Rectal smooth muscle tissue (tissue), 1 donor: Measurements from ENCODE around the gene TMEM217.

Experiments used
- H3K27ac ChIP-seq: one replicate; pipeline ENCODE4 v1.7.0; 2013; ENCODE audit warnings: low read depth, low read length, inconsistent platforms
- H3K27me3 ChIP-seq: one replicate; pipeline ENCODE4 v1.7.0; 2013; ENCODE audit warnings: low read length; ENCODE audit not compliant: control insufficient read depth, insufficient read depth
- H3K36me3 ChIP-seq: one replicate; pipeline ENCODE4 v1.7.0; 2013; ENCODE audit warnings: low read length; ENCODE audit not compliant: control insufficient read depth, insufficient read depth
- H3K4me1 ChIP-seq: one replicate; pipeline ENCODE4 v1.7.0; 2013; ENCODE audit warnings: low read length; ENCODE audit not compliant: control insufficient read depth, insufficient read depth
- H3K4me3 ChIP-seq: one replicate; pipeline ENCODE4 v1.7.0; 2013; ENCODE audit warnings: low read length
- H3K9ac ChIP-seq: one replicate; pipeline ENCODE4 v1.7.0; 2013; ENCODE audit warnings: low read length

The TMEM217 gene

DNA sequence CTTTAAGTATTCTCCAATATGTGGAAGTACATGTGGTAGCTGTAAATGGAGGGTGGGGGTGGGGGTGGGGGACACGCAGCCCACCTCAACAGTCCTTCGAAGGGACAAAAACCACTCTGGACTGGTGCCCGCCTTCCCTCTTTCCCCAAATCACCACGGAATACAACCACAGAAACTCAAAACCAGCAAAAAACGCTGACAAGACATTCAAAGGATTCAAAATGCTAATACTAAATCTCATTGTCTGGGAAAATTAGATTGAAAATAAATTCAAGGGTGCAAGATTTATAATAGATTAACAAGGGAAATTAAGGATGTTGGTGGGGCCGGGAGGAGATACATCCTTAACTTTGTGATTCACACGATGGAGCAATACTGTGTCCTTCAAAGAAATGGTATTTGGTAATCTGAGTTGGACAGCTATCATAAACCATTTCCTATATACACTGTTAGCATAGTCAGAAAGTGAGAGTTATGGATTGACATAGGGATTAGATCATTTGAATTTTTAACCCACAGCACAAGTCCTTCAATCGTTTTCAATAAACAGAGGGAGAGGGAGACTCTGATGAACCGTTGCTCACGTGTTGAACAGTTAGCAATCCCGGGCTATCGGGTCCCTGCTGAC lies 1.1 kb downstream of the TMEM217 start:
- Histone ChIP-seq H3K36me3 (no peaks in the 10 kb centered on the region), H3K9ac (no peak overlapping the region), H3K27me3 (peaks cover 2% of the 10 kb centered on the region), H3K4me1 (peaks cover 9% of the 10 kb centered on the region), H3K27ac (no peak overlapping the region), H3K4me3 (peak overlapping the region; percentile 89)

DNA sequence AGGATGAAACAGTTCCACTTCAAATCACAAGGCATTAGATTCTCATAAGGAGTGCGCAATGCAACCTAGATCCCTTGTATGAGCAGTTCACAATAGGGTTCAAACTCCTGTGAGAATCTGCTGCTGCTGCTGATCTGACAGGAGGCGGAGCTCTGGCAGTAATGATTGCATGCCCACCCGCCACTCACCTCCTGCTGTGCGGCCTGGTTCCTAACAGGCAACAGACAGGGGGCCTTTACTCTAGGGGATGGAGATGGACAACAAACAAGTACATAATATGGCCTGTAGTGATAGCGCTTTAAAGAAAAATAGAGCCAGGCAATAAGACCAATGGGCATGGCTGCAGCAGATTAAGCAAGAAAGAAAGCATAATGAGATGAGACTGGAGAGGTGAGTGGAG lies 3.1 kb downstream of the TMEM217 start:
- no peak overlapping the region for H3K27ac ChIP-seq
- H3K36me3 ChIP-seq = no peaks in the 10 kb centered on the region
- H3K4me1 ChIP-seq = peaks cover 9% of the 10 kb centered on the region
- peaks cover 2% of the 10 kb centered on the region for H3K27me3 ChIP-seq
- no peak overlapping the region for H3K9ac ChIP-seq
- H3K4me3 ChIP-seq = no peak overlapping the region

DNA sequence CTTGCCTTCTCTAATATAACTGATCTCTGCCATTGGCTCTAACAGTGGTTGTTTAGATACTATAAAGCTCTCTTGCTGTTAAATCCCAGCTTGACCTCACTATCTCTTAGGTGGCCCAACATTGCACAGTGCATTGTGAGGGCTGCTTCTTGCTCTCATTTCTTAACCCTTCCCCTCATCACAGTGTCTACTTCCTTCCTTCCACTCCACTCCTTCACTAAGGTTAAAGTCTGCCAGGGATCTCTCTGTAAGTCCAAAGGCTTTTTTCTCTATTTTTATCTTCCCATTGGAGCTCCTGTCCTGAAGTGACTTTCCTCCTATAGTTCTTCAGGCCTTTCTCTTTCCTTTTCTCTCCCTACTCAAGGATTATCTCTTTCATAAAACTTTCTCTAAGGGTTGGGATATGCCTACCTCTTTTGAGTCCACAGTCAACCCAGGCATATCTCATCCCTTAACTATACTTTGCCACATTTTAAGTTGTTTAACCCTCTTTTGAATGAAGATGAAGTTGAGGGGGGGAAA lies 4.4 kb downstream of the TMEM217 start:
- H3K27ac ChIP-seq = no peak overlapping the region
- H3K9ac ChIP-seq = no peak overlapping the region
- H3K4me1 ChIP-seq = peaks cover 8% of the 10 kb centered on the region
- H3K27me3 ChIP-seq = peaks cover 2% of the 10 kb centered on the region
- H3K36me3 ChIP-seq = no peaks in the 10 kb centered on the region
- no peak overlapping the region for H3K4me3 ChIP-seq

DNA sequence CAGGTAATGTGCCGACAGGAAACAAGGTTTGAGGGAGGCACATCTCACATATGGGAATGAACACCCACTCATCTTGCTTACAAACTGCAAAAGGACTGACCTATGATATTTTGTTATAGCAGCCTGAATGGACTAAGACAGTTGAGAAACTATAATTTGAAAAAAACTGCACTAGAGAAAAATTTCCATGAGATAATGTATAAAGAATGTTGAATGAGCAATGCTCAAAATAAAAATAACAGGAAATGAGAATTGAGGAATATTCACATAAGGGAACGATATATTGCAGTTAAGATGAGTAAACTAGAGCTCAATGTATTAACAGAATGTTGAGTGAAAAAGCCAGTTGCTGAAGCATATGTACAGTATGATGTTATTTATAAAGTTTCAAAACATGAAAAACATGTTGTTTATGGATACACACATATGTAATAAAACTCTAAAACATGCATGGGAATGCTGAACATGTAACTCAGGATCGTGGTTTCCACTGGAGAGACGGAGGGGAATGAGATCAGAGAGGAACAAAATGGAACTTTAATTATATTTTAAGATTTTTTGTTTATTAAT lies 6.6 kb downstream of the TMEM217 start:
- Histone ChIP-seq H3K4me1 (no peaks in the 10 kb centered on the region), H3K36me3 (no peaks in the 10 kb centered on the region), H3K27ac (no peak overlapping the region), H3K27me3 (peaks cover 2% of the 10 kb centered on the region), H3K4me3 (no peak overlapping the region), H3K9ac (no peak overlapping the region)

DNA sequence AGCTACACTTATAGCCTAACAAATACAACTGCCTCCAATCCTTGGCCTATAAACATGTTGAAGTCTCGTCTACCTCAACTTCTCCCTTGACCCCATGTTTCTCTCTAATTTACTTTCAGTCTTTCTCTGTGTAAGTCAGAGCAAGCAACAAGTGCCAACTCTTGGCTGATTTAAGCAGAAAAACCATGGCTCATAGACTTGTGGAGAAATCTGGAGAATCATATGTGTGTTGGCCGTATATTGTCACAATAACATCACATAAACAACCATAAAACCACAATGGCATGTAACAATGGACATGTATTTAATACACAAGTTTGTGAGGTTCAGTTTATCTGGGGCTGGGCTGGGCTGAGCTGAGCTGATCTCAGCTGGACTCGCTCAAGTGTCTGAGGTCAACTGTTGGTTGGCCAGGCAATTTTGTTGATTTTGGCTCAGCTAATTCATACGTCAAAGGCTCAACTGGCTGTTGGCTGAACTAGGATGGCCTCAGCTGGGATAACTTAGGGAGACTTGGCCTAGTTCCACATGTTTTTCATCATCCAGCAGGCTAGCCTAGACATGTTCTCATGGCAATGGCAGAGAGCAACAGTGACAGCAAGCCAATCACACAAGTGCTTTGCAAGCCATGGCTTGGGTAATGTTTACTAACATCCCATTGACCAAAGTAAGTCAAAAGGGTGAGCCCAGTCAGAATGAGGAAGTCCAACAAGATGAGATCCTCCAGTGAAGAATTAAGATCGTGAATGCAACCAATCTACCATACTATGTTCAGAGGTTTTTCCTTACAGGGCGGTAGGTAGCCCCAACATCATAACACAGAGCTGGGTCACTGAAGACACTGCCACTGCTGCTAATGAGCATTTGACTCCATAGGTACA lies 13.3 kb downstream of the TMEM217 start:
- Histone ChIP-seq H3K27me3 (no peaks in the 10 kb centered on the region), H3K36me3 (no peaks in the 10 kb centered on the region), H3K4me1 (peaks cover 15% of the 10 kb centered on the region), H3K9ac (no peak overlapping the region), H3K4me3 (no peak overlapping the region), H3K27ac (peak overlapping the region; percentile 72)

DNA sequence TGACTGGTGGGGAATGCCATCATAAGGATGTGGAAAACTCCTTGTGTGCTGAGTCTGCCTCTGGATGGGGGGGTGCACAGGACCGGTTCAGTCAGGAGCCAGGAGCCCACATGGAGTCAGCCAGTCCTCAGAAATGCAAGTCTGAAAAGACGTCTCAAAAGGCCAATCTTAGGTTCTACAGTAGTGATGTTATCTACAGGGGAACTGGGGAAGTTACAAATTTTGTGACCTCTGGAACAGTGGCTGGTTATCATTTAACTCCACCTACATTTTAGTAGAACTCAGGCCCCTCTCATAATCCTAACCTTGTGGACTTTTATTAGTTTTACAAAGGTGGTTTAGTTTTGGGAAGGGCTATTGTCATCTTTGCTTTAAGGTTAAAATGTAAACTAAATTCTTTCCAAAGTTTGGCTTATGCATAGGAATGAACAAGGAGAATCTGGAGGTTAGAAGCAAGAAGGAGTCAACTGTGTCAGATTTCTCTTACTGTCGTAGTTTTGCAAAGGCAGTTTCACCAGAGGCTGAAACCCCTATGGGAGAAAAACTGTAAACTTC lies 14.1 kb downstream of the TMEM217 start:
- peaks cover 15% of the 10 kb centered on the region for H3K4me1 ChIP-seq
- H3K27ac ChIP-seq = peak overlapping the region; percentile 72
- H3K4me3 ChIP-seq = no peak overlapping the region
- no peak overlapping the region for H3K9ac ChIP-seq
- no peaks in the 10 kb centered on the region for H3K27me3 ChIP-seq
- H3K36me3 ChIP-seq = no peaks in the 10 kb centered on the region

DNA sequence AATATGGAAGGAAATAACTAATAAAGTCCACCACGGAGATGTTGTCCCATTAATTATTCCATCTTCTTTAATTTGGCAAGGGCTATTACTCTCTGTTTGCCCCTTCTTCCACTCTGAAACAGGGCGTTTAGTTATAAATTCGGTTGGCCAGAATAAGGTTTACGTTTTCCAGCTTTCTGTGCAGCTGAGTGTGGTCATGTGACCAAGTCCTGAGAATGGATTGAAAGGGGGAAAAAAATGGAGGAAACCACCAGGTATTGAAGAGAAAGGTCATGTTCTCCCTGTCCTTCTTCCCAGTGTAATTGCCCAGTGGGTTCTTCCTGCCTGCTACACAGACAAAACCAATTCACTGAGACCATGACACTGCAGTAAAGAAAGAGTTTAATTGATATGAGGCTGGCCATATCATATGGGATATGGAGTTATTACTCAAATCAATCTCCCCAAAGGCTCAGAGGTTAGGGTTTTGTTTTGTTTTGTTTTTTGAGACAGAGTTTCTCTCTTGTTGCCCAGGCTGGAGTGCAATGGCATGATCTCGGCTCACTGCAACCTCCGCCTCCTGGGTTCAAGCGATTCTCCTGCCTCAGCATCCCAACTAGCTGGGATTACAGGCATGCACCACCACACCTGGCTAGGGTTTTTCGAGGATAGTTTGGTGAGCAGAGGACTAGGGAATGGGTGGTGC lies 14.7 kb downstream of the TMEM217 start:
- H3K9ac ChIP-seq = no peak overlapping the region
- H3K27me3 ChIP-seq = no peaks in the 10 kb centered on the region
- no peaks in the 10 kb centered on the region for H3K36me3 ChIP-seq
- peaks cover 15% of the 10 kb centered on the region for H3K4me1 ChIP-seq
- no peak overlapping the region for H3K4me3 ChIP-seq
- peak overlapping the region; percentile 60 for H3K27ac ChIP-seq

DNA sequence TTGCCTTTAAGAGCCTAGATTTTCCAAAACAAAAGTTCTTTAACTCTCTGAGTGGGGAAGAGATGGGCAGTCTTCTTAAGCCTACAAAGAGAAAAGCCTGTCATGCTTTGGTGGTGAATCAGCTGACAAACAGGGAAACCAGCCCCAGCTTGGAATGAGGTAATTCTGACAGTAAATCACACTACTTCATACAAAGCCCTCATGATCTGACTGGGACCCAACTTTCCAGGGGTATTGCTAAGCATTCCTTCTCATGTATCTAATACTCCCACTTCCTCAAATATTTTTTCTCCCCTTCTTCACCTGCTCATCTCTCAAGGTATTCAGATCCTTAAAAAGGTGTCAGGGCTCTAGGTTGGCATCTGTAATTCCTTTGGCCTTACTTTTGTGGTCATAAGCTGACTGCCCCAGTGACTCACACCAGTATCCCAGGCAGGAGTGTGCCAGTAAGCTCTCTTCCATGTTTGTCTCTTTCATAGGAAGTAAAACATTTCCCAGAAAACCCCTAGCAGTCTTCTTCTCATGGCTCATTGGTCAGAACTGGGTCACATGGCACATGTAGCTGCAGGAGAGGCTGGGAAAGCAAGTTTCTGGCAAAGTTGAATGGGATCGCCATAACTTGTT lies 15.4 kb downstream of the TMEM217 start:
- no peak overlapping the region for H3K9ac ChIP-seq
- peaks cover 15% of the 10 kb centered on the region for H3K4me1 ChIP-seq
- peak overlapping the region; percentile 60 for H3K27ac ChIP-seq
- no peak overlapping the region for H3K4me3 ChIP-seq
- H3K27me3 ChIP-seq = no peaks in the 10 kb centered on the region
- H3K36me3 ChIP-seq = no peaks in the 10 kb centered on the region

DNA sequence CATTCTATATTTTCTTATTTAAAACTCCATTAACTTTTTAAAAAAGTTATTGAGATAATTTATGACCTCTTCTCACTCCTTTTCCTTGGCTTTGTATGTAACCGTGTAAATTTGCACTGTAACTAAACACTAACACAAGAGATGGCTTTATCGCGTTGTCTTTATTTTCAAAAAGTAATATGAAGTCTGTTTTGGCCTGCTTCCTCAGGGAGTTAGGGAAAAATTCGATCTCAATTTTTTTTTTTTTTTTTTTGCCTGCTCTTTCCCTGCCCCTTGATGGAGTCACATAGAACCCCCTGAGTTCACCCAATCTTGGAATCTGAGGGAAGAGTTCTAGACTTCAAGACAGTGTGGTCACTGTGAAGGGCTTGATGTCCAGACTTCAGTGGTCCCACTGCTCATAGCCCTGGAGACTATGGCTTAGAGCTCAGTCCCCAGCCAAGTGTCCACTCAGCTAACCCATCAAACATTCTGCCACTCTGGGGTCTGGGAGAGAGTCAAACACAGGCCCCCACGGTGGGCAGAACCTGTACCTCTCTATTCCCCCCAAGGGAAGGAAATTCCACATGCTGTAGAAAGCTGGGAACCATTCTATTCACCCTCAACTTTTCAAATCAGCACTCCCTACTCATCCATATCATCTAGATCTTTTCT lies 16.0 kb downstream of the TMEM217 start:
- Histone ChIP-seq H3K4me3 (no peak overlapping the region), H3K36me3 (no peaks in the 10 kb centered on the region), H3K27me3 (no peaks in the 10 kb centered on the region), H3K9ac (no peak overlapping the region), H3K4me1 (peaks cover 15% of the 10 kb centered on the region), H3K27ac (peak overlapping the region; percentile 60)

DNA sequence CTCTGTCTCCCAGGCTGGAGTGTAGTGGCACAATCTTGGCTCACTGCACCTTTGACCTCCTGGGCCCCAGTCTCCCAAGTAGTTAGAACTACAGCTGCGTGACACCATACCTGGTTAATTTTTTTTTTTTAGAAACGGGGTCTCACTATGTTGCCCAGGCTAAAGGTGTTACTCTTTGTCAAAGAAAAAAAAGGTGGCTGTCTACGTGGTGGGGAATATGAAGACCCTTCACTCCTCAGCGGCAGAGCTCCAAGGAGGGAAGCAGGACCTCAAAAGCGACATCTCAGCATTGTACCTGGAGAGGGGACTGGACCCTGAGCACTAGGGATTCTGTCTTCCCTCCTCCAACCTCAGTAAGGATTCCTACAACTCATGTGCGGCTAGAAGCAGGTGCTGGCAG lies 16.8 kb downstream of the TMEM217 start:
- Histone ChIP-seq H3K4me1 (peaks cover 15% of the 10 kb centered on the region), H3K27ac (peak overlapping the region; percentile 30), H3K36me3 (no peaks in the 10 kb centered on the region), H3K4me3 (no peak overlapping the region), H3K27me3 (no peaks in the 10 kb centered on the region), H3K9ac (no peak overlapping the region)

DNA sequence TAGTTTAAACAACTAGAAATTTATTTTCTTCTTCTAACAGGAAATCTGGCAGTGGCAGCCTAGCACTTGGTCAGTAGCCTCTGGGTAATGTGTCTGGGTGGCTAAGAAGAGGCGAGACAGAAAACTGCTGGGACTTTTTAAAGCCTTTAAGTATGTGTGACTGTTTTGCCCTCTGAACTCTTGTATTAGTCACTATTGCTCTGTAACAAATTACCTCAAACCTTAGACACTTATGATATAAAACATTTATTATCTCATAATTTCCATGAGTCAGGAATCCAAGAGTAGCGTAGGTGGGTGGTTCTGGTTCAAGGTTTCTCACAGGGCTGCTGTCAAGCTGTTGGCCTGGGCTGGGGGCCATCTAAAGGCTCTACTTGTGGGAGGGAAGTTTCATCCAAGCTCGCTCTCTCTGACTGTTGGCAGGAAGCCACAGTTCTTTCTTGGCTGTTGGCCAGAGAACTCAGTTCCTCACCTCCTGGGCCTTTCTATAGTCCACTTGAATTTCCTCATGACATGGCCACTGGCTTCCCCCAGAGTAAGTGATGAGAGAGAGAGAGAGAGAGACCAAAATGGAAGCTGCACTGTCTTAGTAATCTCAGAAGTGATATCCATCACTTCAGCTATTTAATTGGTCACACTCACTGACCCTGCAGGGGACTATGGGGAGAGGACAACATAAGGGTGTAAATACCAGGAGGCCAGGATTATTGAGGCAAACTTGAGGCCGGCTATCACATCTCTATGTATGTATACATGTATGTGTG lies 17.8 kb downstream of the TMEM217 start:
- peaks cover 13% of the 10 kb centered on the region for H3K4me1 ChIP-seq
- H3K27me3 ChIP-seq = no peaks in the 10 kb centered on the region
- H3K9ac ChIP-seq = no peak overlapping the region
- no peaks in the 10 kb centered on the region for H3K36me3 ChIP-seq
- H3K4me3 ChIP-seq = no peak overlapping the region
- peak overlapping the region; percentile 60 for H3K27ac ChIP-seq
